T-helper 2 cell treated with Interferon-gamma antibody and Interleukin-4, amounts not matched to agents 5 μg/mL and 100 μg/mL, for 36 hours (primary cell): ENCODE data around the gene PLA2G2F.

Source experiments
- DNase-seq: peaks from one replicate; pipeline ENCODE4 v3.0.0; 2021; ENCODE audit warnings: low spot score
- H3K27ac Mint-ChIP-seq: one replicate; pipeline ENCODE4 v1.8.0; 2021; ENCODE audit warnings: mild to moderate bottlenecking, mixed read lengths
- H3K27me3 Mint-ChIP-seq: one replicate; pipeline ENCODE4 v1.8.0; 2021; ENCODE audit warnings: low read depth, mixed read lengths
- H3K36me3 Mint-ChIP-seq: one replicate; pipeline ENCODE4 v1.8.0; 2021; ENCODE audit warnings: low read depth, mixed read lengths
- H3K4me1 Mint-ChIP-seq: one replicate; pipeline ENCODE4 v1.8.0; 2021; ENCODE audit warnings: low read depth, mixed read lengths
- H3K4me3 Mint-ChIP-seq: one replicate; pipeline ENCODE4 v1.8.0; 2022; ENCODE audit warnings: mild to moderate bottlenecking, moderate library complexity, mixed read lengths
- H3K9me3 Mint-ChIP-seq: one replicate; pipeline ENCODE4 v1.8.0; 2021; ENCODE audit warnings: mixed read lengths

PLA2G2F gene

DNA sequence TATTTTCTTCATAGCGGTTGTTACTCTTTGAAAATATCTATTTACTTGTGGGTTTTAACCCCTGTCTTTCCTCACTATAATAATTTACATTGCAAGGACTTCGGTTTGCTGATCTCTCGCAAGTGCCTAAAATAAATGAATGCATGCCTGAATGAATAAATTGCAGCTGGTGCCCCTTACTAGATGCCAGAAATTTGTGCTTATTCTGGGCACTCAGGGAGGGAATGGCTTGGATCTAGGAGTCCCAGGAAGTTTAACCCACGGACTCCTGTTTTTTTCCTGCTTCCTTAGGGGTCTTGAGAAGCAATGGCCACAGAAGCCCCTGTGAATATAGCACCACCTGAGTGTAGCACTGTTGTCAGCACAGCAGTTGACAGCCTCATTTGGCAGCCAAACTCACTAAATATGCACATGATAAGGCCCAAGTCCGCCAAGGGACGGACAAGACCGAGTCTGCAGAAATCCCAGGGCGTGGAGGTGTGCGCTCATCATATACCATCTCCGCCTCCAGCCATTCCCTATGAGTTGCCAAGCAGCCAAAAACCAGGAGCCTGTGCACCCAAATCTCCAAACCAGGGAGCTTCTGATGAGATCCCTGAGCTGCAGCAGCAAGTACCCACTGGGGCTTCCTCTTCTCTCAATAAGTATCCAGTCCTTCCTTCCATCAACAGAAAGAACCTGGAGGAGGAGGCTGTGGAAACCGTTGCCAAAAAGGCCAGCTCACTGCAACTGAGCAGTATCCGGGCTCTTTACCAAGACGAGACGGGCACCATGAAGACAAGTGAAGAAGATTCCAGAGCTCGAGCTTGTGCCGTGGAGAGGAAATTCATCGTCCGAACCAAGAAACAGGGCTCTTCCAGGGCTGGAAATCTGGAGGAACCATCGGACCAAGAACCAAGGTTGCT is 51.4 kb downstream of the PLA2G2F start:
- no peak overlapping the region for H3K27ac Mint-ChIP-seq
- H3K27me3 Mint-ChIP-seq = peaks cover 51% of the 10 kb centered on the region
- peaks cover 26% of the 10 kb centered on the region for H3K4me1 Mint-ChIP-seq
- no peak overlapping the region for H3K4me3 Mint-ChIP-seq
- DNase-seq = no peak
- no peaks in the 10 kb centered on the region for H3K36me3 Mint-ChIP-seq
- H3K9me3 Mint-ChIP-seq = no peaks in the 10 kb centered on the region

DNA sequence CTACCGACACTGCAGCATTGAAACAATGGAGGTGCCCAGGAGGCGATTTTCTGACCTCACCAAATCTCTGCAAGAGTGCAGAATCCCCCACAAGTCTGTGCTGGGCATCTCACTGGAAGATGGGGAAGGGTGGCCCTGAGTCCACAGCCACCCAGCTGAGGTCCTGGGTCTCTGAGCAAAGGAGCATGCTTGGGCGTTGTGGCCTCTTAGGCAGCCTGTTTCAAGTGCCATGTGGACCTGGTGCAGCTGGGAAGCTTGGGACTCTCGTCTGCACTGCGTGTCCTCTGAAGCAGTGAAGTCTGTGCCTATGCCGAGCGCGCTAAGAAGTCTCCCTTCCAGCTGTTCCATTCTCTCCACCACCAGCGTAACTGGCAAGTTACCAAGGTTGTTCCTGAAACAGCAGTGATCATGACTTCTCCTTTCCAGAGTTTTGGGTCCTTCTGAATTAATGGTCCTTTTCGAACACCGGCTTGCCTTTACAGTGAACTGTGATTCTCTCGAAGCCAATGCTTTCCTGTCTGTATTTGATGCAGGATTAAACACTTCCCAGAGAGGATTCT is 52.2 kb downstream of the PLA2G2F start:
- Mint-ChIP-seq H3K27me3 (peaks cover 51% of the 10 kb centered on the region), H3K36me3 (no peaks in the 10 kb centered on the region), H3K4me3 (no peak overlapping the region), H3K4me1 (peaks cover 23% of the 10 kb centered on the region), H3K9me3 (no peaks in the 10 kb centered on the region), H3K27ac (no peak overlapping the region)
- no peak for DNase-seq

DNA sequence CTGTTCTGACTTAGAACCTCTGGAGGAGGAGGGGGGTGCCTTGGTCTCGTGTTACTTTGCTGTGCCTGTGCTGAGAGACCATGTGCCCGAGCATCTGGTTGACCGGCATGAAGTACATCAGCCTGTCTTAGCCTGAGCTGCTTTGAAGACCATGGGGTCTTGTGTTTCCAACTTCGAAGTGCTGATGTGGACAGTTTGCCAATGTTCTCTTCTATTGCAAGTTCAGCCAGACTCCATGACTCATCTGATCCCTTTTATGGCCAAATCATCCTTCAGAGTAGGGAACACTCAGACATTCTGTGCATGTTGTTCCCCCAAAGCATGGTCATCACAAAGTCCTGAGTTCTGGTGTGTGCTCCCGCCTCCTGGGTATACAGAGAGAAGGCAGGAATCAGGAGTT is 53.2 kb downstream of the PLA2G2F start:
- H3K27me3 Mint-ChIP-seq = peaks cover 50% of the 10 kb centered on the region
- peaks cover 15% of the 10 kb centered on the region for H3K4me1 Mint-ChIP-seq
- H3K4me3 Mint-ChIP-seq = no peak overlapping the region
- no peaks in the 10 kb centered on the region for H3K9me3 Mint-ChIP-seq
- no peak overlapping the region for H3K27ac Mint-ChIP-seq
- DNase-seq = no peak
- H3K36me3 Mint-ChIP-seq = no peaks in the 10 kb centered on the region

GRCh38 chr1:20192871-20193411 is 53.8 kb downstream of the PLA2G2F start:
- no peak overlapping the region for H3K27ac Mint-ChIP-seq
- no peaks in the 10 kb centered on the region for H3K36me3 Mint-ChIP-seq
- H3K27me3 Mint-ChIP-seq = peaks cover 51% of the 10 kb centered on the region
- no peak overlapping the region for H3K4me3 Mint-ChIP-seq
- no peaks in the 10 kb centered on the region for H3K9me3 Mint-ChIP-seq
- H3K4me1 Mint-ChIP-seq = peaks cover 9% of the 10 kb centered on the region
- DNase-seq = no peak

GRCh38 chr1:20194224-20194623 is 55.1 kb downstream of the PLA2G2F start:
- Mint-ChIP-seq H3K4me3 (no peak overlapping the region), H3K27ac (no peak overlapping the region), H3K36me3 (no peaks in the 10 kb centered on the region), H3K4me1 (peaks cover 2% of the 10 kb centered on the region), H3K27me3 (peaks cover 42% of the 10 kb centered on the region), H3K9me3 (no peaks in the 10 kb centered on the region)
- no peak for DNase-seq

DNA sequence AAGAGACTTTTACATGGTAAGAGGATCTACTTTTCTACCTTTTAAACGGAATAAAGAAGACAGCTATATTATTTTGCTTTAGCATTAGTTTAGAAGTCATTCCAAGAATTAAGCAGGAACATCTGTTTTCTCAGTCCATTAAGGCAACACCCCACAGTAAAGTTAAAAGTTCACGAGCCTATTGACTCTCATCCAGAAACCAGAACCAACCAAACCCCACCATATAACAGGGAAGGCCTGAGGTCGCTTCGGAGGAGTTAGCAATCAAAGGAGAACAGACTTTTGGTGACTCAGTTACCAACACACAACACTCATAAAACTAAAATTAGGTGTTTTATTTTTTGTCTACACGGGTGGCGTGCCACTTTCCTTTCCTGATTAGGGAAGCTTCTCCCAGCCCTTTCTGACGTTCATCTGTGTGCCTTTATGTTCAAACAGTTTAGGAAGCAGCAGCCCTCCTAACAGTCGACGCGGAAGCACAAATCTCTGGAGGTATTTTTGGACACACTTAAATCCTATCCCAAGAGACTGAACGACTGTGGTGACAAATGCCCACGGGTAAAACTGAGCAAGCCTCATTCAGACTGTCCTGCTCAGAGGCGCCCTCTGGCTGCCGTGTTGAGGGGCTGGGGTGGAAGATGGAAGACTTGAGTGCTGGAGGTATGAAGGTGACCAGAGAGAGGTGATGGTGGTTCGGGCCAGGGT is 55.8 kb downstream of the PLA2G2F start:
- no peaks in the 10 kb centered on the region for H3K36me3 Mint-ChIP-seq
- DNase-seq = peak; percentile 54
- peaks cover 43% of the 10 kb centered on the region for H3K27me3 Mint-ChIP-seq
- no peak overlapping the region for H3K4me3 Mint-ChIP-seq
- no peaks in the 10 kb centered on the region for H3K9me3 Mint-ChIP-seq
- H3K27ac Mint-ChIP-seq = no peak overlapping the region
- H3K4me1 Mint-ChIP-seq = peaks cover 2% of the 10 kb centered on the region

DNA sequence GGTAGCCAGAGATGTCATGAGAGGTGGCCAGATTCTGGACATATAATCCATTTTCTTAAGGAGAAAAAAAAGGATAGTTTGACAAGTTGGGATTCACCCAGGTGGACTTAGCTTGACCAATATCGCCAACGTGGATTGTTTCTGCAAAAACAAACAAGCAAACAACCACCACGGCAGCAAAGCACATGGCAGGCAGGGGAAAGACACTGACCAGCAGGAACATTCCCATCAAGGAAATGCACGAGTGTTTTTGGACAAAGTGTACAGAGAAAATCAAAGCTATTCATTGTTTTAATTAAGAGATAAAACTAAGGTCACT is 56.3 kb downstream of the PLA2G2F start:
- peaks cover 44% of the 10 kb centered on the region for H3K27me3 Mint-ChIP-seq

DNA sequence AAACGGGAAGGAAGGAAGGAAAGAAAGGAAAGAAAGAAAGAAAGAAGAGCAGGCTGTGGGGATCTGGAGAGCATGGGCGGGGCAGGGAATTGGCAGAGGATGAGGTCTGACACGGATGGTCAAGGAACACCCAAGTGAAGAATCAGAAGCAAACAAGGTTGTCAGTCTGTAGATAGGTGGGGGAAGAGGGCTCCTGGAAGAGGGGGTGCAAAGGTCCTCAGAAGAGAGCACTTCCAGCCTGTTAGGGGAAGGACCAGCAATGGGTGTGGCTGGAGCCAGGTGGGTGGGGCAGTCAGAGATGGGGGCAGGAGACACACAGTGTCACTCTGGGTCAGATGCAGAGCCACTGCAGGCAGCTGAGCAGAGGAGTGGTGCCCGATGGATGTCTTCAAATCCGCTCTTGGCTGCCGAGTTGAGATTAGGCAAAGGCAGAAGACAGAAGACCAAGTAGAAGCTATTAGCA is 58.2 kb downstream of the PLA2G2F start:
- H3K4me3 Mint-ChIP-seq = no peak overlapping the region
- H3K9me3 Mint-ChIP-seq = no peaks in the 10 kb centered on the region
- H3K27me3 Mint-ChIP-seq = peaks cover 48% of the 10 kb centered on the region
- no peak overlapping the region for H3K27ac Mint-ChIP-seq
- no peak for DNase-seq
- H3K36me3 Mint-ChIP-seq = no peaks in the 10 kb centered on the region
- peaks cover 2% of the 10 kb centered on the region for H3K4me1 Mint-ChIP-seq

More for the DNA sequence above, 56.3 kb downstream of the PLA2G2F start:
- no peak overlapping the region for H3K4me3 Mint-ChIP-seq
- no peak overlapping the region for H3K27ac Mint-ChIP-seq
- no peak for DNase-seq
- H3K9me3 Mint-ChIP-seq = no peaks in the 10 kb centered on the region
- no peaks in the 10 kb centered on the region for H3K36me3 Mint-ChIP-seq
- peaks cover 2% of the 10 kb centered on the region for H3K4me1 Mint-ChIP-seq

DNA sequence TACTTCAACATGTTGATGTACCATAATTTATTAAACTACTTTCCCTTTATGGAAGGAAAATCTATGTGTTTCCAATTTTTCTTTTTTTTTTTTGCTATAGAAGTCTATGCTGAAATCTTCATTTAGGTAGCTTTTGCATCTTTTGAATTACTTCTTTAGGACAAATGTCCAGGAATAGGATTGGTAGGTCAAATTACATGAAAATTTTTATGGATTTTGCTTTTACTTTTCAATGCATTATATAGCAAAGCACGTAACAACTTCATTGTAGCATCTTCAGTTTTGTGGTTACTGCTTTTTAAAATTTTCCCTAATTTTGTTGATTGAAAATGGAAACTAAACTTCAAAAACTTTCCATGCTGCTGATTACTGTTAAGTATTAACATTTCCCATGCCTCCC is 59.2 kb downstream of the PLA2G2F start:
- Mint-ChIP-seq H3K9me3 (no peaks in the 10 kb centered on the region), H3K36me3 (no peaks in the 10 kb centered on the region), H3K4me3 (no peak overlapping the region), H3K4me1 (peaks cover 2% of the 10 kb centered on the region), H3K27ac (no peak overlapping the region), H3K27me3 (peaks cover 39% of the 10 kb centered on the region)
- no peak for DNase-seq

GRCh38 chr1:20198918-20199317 is 59.8 kb downstream of the PLA2G2F start:
- Mint-ChIP-seq H3K27ac (no peak overlapping the region), H3K9me3 (no peaks in the 10 kb centered on the region), H3K4me3 (no peak overlapping the region), H3K4me1 (peaks cover 2% of the 10 kb centered on the region), H3K27me3 (peaks cover 45% of the 10 kb centered on the region), H3K36me3 (no peaks in the 10 kb centered on the region)
- no peak for DNase-seq

DNA sequence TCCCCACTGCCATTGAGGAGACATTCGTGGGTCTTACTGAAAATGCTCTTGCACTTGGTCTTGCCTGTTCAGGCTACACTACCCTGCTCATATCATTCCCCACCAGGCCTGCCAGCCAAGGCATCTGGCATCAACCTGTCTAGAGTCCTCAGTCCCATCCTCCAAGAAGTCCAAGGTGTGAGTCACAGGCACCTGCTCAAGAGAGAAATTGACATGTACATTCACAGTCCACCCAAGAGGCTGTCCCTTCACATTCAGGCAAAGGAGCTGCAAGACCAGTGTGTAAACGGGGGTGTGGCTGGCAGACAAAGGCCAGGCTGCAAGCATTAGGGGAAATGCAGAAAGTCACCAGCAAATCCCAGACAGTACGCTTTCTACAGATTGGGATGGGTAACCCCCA is 60.3 kb downstream of the PLA2G2F start:
- H3K27ac Mint-ChIP-seq = no peak overlapping the region
- H3K36me3 Mint-ChIP-seq = no peaks in the 10 kb centered on the region
- H3K9me3 Mint-ChIP-seq = no peaks in the 10 kb centered on the region
- H3K4me3 Mint-ChIP-seq = no peak overlapping the region
- peaks cover 40% of the 10 kb centered on the region for H3K27me3 Mint-ChIP-seq
- peaks cover 2% of the 10 kb centered on the region for H3K4me1 Mint-ChIP-seq
- no peak for DNase-seq

- Mint-ChIP-seq H3K9me3 (no peaks in the 10 kb centered on the region), H3K36me3 (no peaks in the 10 kb centered on the region), H3K27ac (no peak overlapping the region), H3K4me1 (peaks cover 2% of the 10 kb centered on the region), H3K4me3 (no peak overlapping the region), H3K27me3 (peaks cover 40% of the 10 kb centered on the region)
- no peak for DNase-seq
These were observed 60.7 kb downstream of the PLA2G2F start for GRCh38 chr1:20199840-20200239.
